Measurements from ENCODE around the gene YPEL5.

DNA sequence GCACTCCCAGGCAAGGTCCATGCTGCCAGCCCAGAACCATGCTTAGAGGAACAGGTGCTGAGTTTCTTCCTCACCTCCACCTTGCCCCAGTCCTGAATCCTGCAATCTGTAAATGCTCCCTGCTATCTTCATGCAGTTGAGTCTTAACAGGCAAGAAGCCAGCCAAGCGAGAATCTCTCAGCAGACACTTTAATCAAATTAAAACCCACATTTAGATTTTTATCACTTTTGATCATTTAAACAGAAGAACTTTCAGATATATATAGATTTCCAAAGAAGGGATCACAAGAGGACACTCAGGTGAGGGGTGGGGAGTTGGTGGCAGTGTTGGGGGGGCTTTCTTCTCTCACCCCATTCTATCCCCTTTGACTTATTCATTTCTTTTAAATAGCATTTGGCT lies 58.6 kb downstream of the YPEL5 start:
- TF ChIP-seq, protein P1, sequence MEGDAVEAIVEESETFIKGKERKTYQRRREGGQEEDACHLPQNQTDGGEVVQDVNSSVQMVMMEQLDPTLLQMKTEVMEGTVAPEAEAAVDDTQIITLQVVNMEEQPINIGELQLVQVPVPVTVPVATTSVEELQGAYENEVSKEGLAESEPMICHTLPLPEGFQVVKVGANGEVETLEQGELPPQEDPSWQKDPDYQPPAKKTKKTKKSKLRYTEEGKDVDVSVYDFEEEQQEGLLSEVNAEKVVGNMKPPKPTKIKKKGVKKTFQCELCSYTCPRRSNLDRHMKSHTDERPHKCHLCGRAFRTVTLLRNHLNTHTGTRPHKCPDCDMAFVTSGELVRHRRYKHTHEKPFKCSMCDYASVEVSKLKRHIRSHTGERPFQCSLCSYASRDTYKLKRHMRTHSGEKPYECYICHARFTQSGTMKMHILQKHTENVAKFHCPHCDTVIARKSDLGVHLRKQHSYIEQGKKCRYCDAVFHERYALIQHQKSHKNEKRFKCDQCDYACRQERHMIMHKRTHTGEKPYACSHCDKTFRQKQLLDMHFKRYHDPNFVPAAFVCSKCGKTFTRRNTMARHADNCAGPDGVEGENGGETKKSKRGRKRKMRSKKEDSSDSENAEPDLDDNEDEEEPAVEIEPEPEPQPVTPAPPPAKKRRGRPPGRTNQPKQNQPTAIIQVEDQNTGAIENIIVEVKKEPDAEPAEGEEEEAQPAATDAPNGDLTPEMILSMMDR (IDR thresholded peaks at IDR 0.05), result no peak
- no peak for TF ChIP-seq POLR2AphosphoS5 (IDR thresholded peaks at IDR 0.05; ENCODE audit: insufficient read depth in 1 of 2, low read depth in 1 of 2)

Data from vagina (tissue), 2 donors.